Prostate gland (tissue), 2 donors: ENCODE measurements around the gene ACTL8.

ENCODE experiments used
- CTCF ChIP-seq, 4 experiments: fragments of 200-600 bp in 2 of 4; fragments of 450-650 bp in 2 of 4; sonication (generic) in 2 of 4; IDR thresholded peaks; 1 replicate in 3 of 4; 2 replicates in 1 of 4; pipeline ENCODE4 v1.5.1; 2016 to 2019; ENCODE audit warnings: antibody characterized with exemption in 4 of 4, mild to moderate bottlenecking in 2 of 4, moderate library complexity in 2 of 4
- POLR2A ChIP-seq: fragments of 450-650 bp; IDR thresholded peaks from one replicate; pipeline ENCODE4 v1.6.1; 2016; ENCODE audit warnings: antibody characterized with exemption, mild to moderate bottlenecking
- POLR2AphosphoS5 ChIP-seq: sonication (generic); formaldehyde crosslinking; IDR thresholded peaks from one replicate; pipeline ENCODE4 v1.6.1; 2017; ENCODE audit warnings: antibody characterized with exemption

GRCh38 chr1:17732475-17732874 lies 22.7 kb upstream of the ACTL8 start:
- TF ChIP-seq CTCF (IDR thresholded peaks at IDR 0.05) (no peak), POLR2A (no peak), POLR2AphosphoS5 (no peak)
